ENCODE measurements around the gene SOX6. TPM values are rescaled to one million over a fixed set of nuclear protein-coding genes. Genes with fewer than 3 reads are reported as not detected.
"Not testable (repeated sequence)": the region's sequence is repeated elsewhere in the genome, so short reads cannot be mapped to it uniquely, and the experiment has no call there.

Gene SOX6
- total RNA-seq, 1 donor from 2014 or later = 7.6 TPM

DNA sequence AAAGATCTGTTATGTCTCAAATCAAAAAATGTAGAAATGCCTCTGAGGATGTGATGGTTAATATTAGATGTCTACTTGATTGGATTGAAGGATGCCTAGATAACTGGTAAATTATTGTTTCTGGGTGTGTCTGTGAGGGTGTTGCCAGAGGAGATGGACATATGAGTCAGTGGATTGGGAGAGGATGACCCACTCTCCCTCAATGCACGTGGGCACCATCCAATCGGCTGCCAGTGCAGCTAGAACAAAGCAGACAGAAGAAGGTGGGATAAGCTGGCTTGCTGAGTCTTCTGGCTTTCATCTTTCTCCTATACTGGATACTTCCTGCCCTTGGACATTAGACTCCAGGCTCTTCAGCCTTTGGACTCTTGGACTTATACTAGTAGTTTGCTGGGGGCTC, 430.3 kb downstream of the SOX6 start:
- no peaks in the 10 kb centered on the region for H3K4me1 ChIP-seq
- no peak overlapping the region for H3K27ac ChIP-seq
- no peaks in the 10 kb centered on the region for H3K36me3 ChIP-seq
- H3K4me1 Mint-ChIP-seq = peaks cover 10% of the 10 kb centered on the region
- no peak overlapping the region for H3K4me3 ChIP-seq
- DNase-seq (ENCODE audit: low spot score) = no peak
- H3K9me3 ChIP-seq (ENCODE audit: low read depth) = no peaks in the 10 kb centered on the region
- H3K27ac Mint-ChIP-seq = no peak overlapping the region
- H4K20me1 ChIP-seq (ENCODE audit: low read depth) = no peaks in the 10 kb centered on the region
- H3K36me3 Mint-ChIP-seq = no peaks in the 10 kb centered on the region
- H3K79me2 ChIP-seq (ENCODE audit: low read depth) = no peaks in the 10 kb centered on the region
- no peak overlapping the region for H2AFZ ChIP-seq (replicated peaks)
- H3K4me2 ChIP-seq = no peak overlapping the region
- H3K27me3 ChIP-seq = no peaks in the 10 kb centered on the region
- H3K9me3 Mint-ChIP-seq = peaks cover 12% of the 10 kb centered on the region
- no peak overlapping the region for H3K4me3 Mint-ChIP-seq
- TF ChIP-seq EZH2phosphoT487 (IDR thresholded peaks at IDR 0.05) = no peak
- TF ChIP-seq EZH2 (IDR thresholded peaks at IDR 0.05) = no peak
- TF ChIP-seq CTCF (IDR thresholded peaks at IDR 0.05) = no peak
- H3F3A ChIP-seq (ENCODE audit: low read depth) = no peaks in the 10 kb centered on the region
- H3K27me3 Mint-ChIP-seq (ENCODE audit: insufficient read depth, low read depth) = peaks cover 4% of the 10 kb centered on the region
- H3K9ac ChIP-seq = no peak overlapping the region

- H3K9me3 Mint-ChIP-seq = no peaks in the 10 kb centered on the region
- no peak for TF ChIP-seq EZH2 (IDR thresholded peaks at IDR 0.05)
- peak; percentile 35 for TF ChIP-seq CTCF (IDR thresholded peaks at IDR 0.05)
- TF ChIP-seq EZH2phosphoT487 (IDR thresholded peaks at IDR 0.05) = no peak
- H3K4me3 ChIP-seq = no peak overlapping the region
These were observed 433.2 kb downstream of the SOX6 start for GRCh38 chr11:15923183-15923582.

GRCh38 chr11:15922745-15923144, 433.6 kb downstream of the SOX6 start:
- not testable (repeated sequence) for H2AFZ ChIP-seq (replicated peaks); H3K27me3 Mint-ChIP-seq (ENCODE audit: insufficient read depth, low read depth); H3K27ac Mint-ChIP-seq; H3K79me2 ChIP-seq (ENCODE audit: low read depth); H3K9ac ChIP-seq; H3F3A ChIP-seq (ENCODE audit: low read depth); H3K4me3 Mint-ChIP-seq; H3K27ac ChIP-seq; H4K20me1 ChIP-seq (ENCODE audit: low read depth); H3K4me3 ChIP-seq; H3K4me2 ChIP-seq; H3K36me3 Mint-ChIP-seq; H3K9me3 Mint-ChIP-seq; H3K27me3 ChIP-seq; H3K9me3 ChIP-seq (ENCODE audit: low read depth); H3K36me3 ChIP-seq; DNase-seq (ENCODE audit: low spot score)
- H3K4me1 Mint-ChIP-seq = peaks cover 34% of the 10 kb centered on the region
- peaks cover 12% of the 10 kb centered on the region for H3K4me1 ChIP-seq

More at GRCh38 chr11:15923183-15923582, 433.2 kb downstream of the SOX6 start:
- DNase-seq (ENCODE audit: low spot score) = peak; percentile 31
- Histone ChIP-seq H3K9me3 (ENCODE audit: low read depth) (no peaks in the 10 kb centered on the region), H3K9ac (no peak overlapping the region), H3K36me3 (no peaks in the 10 kb centered on the region), H3K4me2 (no peak overlapping the region), H3K79me2 (ENCODE audit: low read depth) (no peaks in the 10 kb centered on the region), H3K27ac (no peak overlapping the region), H3K27me3 (no peaks in the 10 kb centered on the region), H3K4me1 (peaks cover 7% of the 10 kb centered on the region), H4K20me1 (ENCODE audit: low read depth) (no peaks in the 10 kb centered on the region), H3F3A (ENCODE audit: low read depth) (no peaks in the 10 kb centered on the region), H2AFZ (replicated peaks) (no peak overlapping the region)
- Mint-ChIP-seq H3K4me1 (peaks cover 30% of the 10 kb centered on the region), H3K27ac (peak overlapping the region; percentile 75), H3K4me3 (no peak overlapping the region), H3K27me3 (ENCODE audit: insufficient read depth, low read depth) (peaks cover 4% of the 10 kb centered on the region), H3K36me3 (no peaks in the 10 kb centered on the region)

DNA sequence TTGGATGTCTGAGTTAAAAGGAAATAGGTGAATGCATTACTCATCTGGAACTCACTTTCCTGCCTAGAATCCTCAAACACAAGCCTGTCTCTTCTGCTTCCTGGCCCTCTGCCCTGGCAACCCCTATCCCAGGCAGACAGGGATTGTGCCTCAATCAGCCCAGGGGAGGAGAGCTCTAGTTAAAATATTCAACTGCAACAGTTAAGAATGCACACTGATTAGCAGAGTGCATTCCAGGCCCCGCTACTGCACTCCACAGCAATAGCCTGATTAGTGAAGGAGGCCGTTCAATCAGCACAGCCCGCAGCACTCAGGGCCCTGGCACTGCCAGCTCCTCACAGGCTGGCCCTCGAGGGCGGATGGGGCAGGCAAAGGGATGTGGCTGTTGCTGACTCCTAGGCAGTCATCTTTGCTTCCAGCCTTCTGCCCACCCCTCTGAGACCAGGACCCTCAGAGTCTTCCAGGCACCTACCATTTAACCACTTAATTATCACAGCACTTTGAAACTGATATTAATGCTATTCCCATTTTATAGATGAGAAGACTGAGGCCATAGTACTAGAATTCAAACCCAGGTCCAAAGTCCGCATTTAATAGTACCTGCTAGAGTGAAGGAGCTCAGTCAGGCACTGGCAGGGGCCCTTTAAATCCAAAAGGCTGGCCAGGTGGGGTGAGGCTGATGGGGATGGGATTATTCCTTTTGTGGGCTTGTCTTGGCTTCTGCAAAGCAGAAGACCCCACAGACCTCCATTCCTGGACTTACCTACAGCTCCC, 435.3 kb downstream of the SOX6 start:
- H4K20me1 ChIP-seq (ENCODE audit: low read depth) = no peaks in the 10 kb centered on the region
- peak; percentile 55 for DNase-seq (ENCODE audit: low spot score)
- no peak overlapping the region for H3K9ac ChIP-seq
- Mint-ChIP-seq H3K27ac (no peak overlapping the region), H3K4me3 (no peak overlapping the region), H3K4me1 (peaks cover 36% of the 10 kb centered on the region), H3K36me3 (no peaks in the 10 kb centered on the region), H3K9me3 (peaks cover 7% of the 10 kb centered on the region), H3K27me3 (ENCODE audit: insufficient read depth, low read depth) (peaks cover 4% of the 10 kb centered on the region)
- H3F3A ChIP-seq (ENCODE audit: low read depth) = no peaks in the 10 kb centered on the region
- H3K4me1 ChIP-seq = peaks cover 13% of the 10 kb centered on the region
- TF ChIP-seq EZH2phosphoT487 (IDR thresholded peaks at IDR 0.05) = no peak
- no peak overlapping the region for H3K4me2 ChIP-seq
- H3K9me3 ChIP-seq (ENCODE audit: low read depth) = no peaks in the 10 kb centered on the region
- H3K79me2 ChIP-seq (ENCODE audit: low read depth) = no peaks in the 10 kb centered on the region
- H3K27me3 ChIP-seq = no peaks in the 10 kb centered on the region
- H3K27ac ChIP-seq = no peak overlapping the region
- H3K36me3 ChIP-seq = no peaks in the 10 kb centered on the region
- no peak overlapping the region for H2AFZ ChIP-seq (replicated peaks)
- no peak overlapping the region for H3K4me3 ChIP-seq
